ENCODE data around the gene BRD3. TPM values are rescaled to one million over a fixed set of nuclear protein-coding genes. Genes with fewer than 3 reads are reported as not detected.
A peak's percentile ranks its signal among the peaks of the same experiment; 100 is the strongest.

Gene BRD3
- total RNA-seq, 1 experiment from 2014 or later: 47.3 TPM

DNA sequence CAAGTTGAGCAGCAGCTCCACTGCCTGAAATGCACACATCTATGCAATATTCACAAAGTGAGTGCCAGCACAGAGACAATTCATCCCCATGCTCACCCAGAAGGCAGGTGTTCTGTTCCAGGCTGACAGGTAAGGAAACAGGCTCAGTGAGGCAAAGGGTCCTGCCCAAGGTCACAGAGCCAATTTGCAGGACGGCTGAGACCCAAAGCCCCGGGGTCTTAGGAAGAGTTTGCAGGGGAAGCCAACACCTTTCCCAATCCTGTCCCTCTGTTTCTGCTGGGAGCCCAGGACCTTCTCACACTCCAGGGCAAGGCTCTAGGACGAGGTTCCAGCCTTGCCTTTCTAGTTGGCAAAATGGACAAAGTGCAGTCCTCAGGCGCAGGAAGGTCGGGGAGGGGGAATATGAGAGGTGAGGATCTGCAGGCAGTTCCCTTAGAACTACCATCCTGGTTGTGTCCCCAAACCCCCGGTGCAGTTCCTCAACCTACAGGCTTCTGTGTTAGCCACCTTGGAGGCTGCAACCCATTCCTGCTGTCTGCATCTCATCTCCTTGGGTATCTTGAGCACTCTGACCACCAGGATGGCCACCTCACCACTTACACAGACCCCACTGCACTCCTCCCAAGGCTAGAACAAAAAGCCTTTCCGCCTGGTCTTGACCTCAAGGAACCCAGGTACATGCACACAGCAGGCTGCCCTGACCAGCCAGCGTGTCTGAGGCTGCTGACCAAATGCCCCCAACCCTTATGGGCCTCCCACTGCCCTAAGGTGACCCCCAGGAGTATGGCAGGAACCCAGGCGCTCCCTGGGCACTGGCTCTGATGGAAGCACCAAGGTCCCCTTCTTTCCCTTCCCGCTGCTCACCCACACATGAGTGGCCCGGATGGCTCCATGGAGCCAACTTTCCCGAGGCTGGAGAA is 1.9 kb upstream of the BRD3 start:
- no peak for DNase-seq
- Histone ChIP-seq H3K27me3 (ENCODE audit: insufficient read depth, low read depth) (peaks cover 58% of the 10 kb centered on the region), H4K20me1 (ENCODE audit: insufficient read depth) (peaks cover 17% of the 10 kb centered on the region), H3K36me3 (ENCODE audit: low read depth) (no peaks in the 10 kb centered on the region), H3K9me2 (ENCODE audit: insufficient read depth) (no peaks in the 10 kb centered on the region), H3K4me1 (replicated peaks; ENCODE audit: insufficient read depth) (peaks cover 13% of the 10 kb centered on the region), H3K9me3 (ENCODE audit: insufficient read depth, low read depth) (no peaks in the 10 kb centered on the region), H3K4me2 (peak overlapping the region; percentile 77; the same call in 1 of the 2 replicates), H3K4me3 (no peak overlapping the region; the same call in 1 of the 2 replicates), H2AFZ (no peak overlapping the region), H3F3A (ENCODE audit: insufficient read depth, low read depth) (peaks cover 13% of the 10 kb centered on the region), H3K27ac (no peak overlapping the region), H3K79me2 (ENCODE audit: low read depth) (peaks cover 24% of the 10 kb centered on the region)
- TF ChIP-seq EZH2 (IDR thresholded peaks at IDR 0.05; ENCODE audit: low read depth): no peak
- TF ChIP-seq CTCF (conservative IDR thresholded peaks at IDR 0.05): no peak
- CTCF ChIA-PET: no interaction called here
- POLR2A ChIA-PET (ENCODE audit: unreplicated experiment): no interaction called here
- intact Hi-C loops (cut with micrococcal nuclease; ENCODE audit: unreplicated experiment): loop anchor here (1.0 kb wide), 1 partner anchor 44 kb away; the partner anchor contains the start of gene BRD3OS
- no TSS peak for BruUV-seq (replicated peaks)

DNA sequence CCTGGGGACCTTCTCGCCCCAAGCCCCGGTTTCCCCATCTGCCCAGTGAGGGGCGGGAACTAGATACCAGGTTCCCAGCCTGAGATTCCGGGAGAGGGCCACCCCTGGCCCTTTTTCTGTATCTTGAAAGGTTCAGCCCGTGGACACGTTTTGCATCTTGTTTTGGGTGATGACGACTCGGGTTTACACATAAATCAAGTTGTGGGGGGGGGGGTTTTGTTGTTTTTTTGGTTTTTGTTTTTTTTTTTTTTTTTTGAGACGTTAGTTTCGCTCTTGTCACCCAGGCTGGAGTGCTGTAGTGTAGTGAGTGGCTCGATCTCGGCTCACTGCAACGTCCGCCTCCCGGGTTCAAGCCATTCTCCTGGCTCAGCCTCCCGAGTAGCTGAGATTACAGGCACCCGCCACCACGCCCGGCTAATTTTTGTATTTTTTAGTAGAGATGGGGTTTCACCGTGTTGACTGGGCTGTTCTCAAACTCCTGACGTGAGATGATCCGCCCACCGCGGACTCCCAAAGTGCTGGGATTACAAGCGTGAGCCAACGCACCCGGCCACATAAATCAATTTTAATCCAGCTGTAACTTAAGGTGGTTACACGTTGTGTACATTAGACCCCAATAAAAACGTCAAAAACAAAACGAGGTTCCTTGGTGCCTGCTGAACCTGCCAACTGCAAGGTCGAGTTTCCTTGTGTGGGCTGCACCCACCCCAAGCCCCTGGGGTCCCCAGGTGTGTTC is 1.1 kb upstream of the BRD3 start:
- POLR2A ChIA-PET (ENCODE audit: unreplicated experiment): no interaction called here
- TF ChIP-seq EZH2 (IDR thresholded peaks at IDR 0.05; ENCODE audit: low read depth) (no peak), CTCF (conservative IDR thresholded peaks at IDR 0.05) (no peak)
- Histone ChIP-seq H3K36me3 (ENCODE audit: low read depth) (no peaks in the 10 kb centered on the region), H3K9me2 (ENCODE audit: insufficient read depth) (no peaks in the 10 kb centered on the region), H3K4me1 (replicated peaks; ENCODE audit: insufficient read depth) (peaks cover 13% of the 10 kb centered on the region), H2AFZ (peak overlapping the region; percentile 87), H4K20me1 (ENCODE audit: insufficient read depth) (peaks cover 26% of the 10 kb centered on the region), H3K79me2 (ENCODE audit: low read depth) (peaks cover 32% of the 10 kb centered on the region), H3K4me3 (peak overlapping the region; percentile 64), H3K9me3 (ENCODE audit: insufficient read depth, low read depth) (no peaks in the 10 kb centered on the region), H3K4me2 (peak overlapping the region; percentile 77), H3K27ac (no peak overlapping the region), H3F3A (ENCODE audit: insufficient read depth, low read depth) (peaks cover 13% of the 10 kb centered on the region), H3K27me3 (ENCODE audit: insufficient read depth, low read depth) (peaks cover 50% of the 10 kb centered on the region)
- BruUV-seq (replicated peaks): no TSS peak
- no peak for DNase-seq
- intact Hi-C loops (cut with micrococcal nuclease; ENCODE audit: unreplicated experiment): loop anchor here (1.0 kb wide), 1 partner anchor 44 kb away; the partner anchor contains the start of gene BRD3OS
- CTCF ChIA-PET: interaction anchor here (0.6 kb wide), 1 partner anchor 618 kb away, joined by 3 read pairs; no protein-coding TSS in a partner anchor
